HG03354 (cell line): ENCODE results near the gene CELSR1.
"Not testable (repeated sequence)": the region's sequence is repeated elsewhere in the genome, so short reads cannot be mapped to it uniquely, and the experiment has no call there.

Experiments used
- ATAC-seq: cut with Tn5 transposase; IDR thresholded peaks from one replicate; pipeline ENCODE4 v1.9.1; 2021; ENCODE audit warnings: mild to moderate bottlenecking; ENCODE audit not compliant: unreplicated experiment, poor library complexity, severe bottlenecking

CELSR1 gene

DNA sequence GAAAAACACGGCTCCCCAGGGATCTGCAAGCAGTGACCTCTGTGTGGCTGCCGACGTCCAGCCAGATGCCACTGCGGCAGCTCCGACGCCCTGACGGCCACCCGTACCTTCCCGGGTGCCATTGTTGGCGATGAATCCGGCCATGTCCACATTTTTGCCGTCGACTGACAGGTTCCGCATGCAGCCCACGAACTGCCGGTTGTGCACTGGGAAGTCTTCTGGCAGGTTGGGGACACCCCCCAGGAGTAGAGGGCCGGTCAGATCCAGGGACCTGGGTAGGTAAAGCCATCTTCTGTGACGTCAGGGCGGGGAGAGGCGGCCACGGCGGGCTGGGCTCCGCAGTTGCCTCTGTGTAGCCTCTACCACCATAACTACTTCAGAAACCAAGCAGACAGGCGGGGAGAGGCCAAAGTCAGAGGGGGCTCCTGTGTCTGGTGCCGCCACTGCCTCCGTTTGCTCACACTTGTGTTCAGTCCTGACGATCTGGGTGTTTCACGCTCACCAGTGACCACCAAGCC is 127.1 kb downstream of the CELSR1 start:
- ATAC-seq = no peak

GRCh38 chr22:46409631-46410210 is 127.7 kb downstream of the CELSR1 start:
- no peak for ATAC-seq

DNA sequence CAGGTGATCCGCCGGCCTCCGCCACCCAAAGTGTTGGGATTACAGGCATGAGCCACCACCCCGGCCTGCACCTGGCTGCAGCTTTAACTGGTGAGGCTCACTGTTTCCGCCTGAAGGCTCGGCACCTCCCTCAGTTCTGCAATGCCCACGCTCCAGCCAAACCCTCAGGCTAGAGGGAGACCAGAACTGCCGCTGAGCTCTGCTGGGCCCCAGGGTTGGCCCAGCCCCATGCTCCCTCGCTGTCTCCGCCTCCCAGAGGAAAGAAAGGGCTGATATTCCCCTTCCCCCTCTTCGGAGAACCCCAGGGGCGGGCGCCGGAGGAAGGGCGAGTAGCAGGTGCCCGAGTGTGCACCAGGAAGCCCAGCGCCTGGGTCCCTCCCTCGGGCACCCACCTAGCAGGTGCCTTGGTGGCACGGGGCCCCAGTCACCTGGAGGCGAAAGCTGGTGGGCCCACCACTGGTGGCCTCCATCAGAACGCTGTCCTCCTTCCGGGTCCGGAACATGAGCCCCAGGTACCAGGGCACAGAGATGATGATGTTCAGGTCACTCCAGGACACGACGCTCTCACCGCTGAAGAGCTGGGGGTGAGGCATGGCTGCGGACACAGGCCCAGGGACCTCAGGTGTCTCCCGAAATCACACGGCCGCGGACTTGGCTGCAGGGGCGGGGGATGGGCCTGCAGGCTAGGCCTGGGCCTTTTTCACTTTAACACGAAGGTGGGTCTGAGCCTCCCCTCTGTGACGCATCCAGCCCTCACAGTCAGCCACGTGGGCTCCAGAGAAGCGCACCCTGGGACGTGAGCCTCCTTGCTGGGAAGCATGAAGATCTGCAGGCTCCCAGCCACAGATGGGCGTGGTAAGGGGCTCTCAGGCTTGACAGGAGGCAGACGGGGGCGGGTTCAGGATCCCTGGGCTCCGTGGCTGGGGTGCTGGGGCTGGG is 128.6 kb downstream of the CELSR1 start:
- no peak for ATAC-seq

- ATAC-seq = no peak
These were observed 129.7 kb downstream of the CELSR1 start for GRCh38 chr22:46407748-46408147.

- no peak for ATAC-seq
These were observed 130.6 kb downstream of the CELSR1 start for GRCh38 chr22:46406791-46407190.

- ATAC-seq = no peak
These were observed 131.1 kb downstream of the CELSR1 start for GRCh38 chr22:46406349-46406748.

DNA sequence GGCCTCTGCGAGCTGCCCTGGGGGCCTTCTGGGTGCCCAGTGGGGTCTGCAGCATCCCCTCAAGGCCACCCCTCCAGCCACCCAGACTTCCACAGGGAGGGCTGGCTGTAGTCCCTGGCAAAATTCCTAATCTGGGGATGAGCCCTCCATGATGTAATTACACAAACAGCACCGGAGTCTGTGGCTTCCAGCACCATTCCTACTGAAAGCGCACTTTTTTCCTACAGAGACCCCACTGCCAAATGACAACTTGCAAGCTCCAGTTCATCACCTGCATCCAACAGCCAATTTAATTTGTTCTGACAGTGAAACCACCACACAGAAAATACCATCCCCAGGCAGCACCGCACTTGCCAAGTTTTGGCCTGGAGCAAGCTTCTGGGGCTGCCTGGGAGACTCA is 131.5 kb downstream of the CELSR1 start:
- no peak for ATAC-seq

- not testable (repeated sequence) for ATAC-seq
These were observed 133.5 kb downstream of the CELSR1 start for GRCh38 chr22:46403880-46404279.

GRCh38 chr22:46402505-46402904 is 134.9 kb downstream of the CELSR1 start:
- no peak for ATAC-seq

- ATAC-seq = no peak
These were observed 136.1 kb downstream of the CELSR1 start for GRCh38 chr22:46401370-46401769.

- no peak for ATAC-seq
These were observed 138.0 kb downstream of the CELSR1 start for GRCh38 chr22:46399251-46400024.

DNA sequence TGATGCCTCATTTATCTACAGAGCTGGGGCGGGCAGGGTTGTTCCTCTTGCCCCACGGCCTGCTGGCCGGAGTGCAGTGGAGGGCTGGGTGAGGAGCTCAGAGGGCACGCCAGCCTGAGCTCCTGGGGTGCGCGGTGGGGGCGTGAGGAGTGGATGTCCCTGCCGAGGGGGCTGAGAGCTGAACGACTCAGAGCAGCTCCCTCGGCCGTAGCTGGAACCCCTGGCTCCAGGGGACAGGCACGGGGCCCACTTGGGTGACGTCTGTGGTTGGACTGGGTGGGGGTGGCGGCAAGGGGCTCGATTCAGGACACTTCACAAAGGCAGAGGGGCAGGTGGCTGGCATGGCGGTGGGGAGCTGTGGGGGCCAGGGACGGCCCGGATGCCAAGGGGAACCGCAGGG is 139.5 kb downstream of the CELSR1 start:
- no peak for ATAC-seq

DNA sequence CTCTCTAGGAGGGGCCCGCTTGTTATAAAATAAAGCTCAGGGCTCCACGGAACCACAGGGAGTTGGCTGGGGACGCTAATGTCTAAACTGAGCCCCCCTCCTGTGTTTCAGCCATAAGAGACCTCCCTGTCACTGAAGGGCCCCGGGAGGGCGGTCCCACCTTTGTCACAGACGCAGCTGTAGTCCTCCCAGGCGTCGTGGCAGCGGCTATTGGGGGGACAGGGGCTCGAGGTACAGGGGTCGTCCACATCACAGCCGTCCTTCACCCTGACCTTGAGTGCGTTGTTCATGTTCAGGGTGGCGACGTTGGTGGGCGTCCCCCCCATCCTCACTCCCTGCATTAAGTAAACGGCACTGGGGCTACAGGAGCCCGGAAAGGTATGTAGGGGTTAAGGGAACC is 139.9 kb downstream of the CELSR1 start:
- no peak for ATAC-seq

DNA sequence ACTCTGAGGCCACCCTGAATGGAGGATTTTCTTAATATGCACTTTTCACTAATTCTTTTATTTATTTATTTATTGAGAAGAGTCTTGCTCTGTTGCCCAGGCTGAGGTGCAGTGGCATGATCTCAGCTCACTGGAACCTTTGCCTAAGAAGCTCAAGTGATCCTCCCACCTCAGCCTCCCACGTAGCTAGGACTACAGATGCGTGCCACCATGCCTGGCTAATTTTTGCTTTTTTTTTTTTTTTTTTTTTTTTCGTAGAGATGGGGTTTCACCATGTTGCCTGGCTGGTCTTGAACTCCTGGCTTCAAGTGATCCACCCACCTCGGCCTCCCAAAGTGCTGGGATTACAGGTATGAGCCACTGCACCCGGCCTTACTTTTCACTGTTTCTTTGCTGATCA is 140.4 kb downstream of the CELSR1 start:
- ATAC-seq = not testable (repeated sequence)

DNA sequence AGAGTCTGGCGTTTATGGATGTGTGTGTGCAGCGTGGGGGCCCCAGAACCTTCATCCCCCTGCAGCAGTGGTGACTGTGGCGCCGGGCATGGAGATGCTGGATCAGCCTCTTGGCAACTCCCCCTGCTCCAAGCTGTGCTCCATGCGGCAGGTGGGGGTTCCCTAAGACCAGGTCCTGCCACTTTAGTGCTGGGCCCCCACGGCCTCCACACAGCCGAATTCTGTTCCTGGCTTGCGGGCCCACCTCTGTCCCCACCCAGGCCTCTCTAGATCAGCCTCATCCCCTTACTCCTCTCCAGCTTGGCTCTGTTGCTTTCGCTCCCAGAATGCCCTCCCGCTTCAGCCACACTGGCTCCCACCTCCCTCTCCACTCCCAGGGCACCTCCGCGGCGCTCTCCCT is 142.3 kb downstream of the CELSR1 start:
- no peak for ATAC-seq

DNA sequence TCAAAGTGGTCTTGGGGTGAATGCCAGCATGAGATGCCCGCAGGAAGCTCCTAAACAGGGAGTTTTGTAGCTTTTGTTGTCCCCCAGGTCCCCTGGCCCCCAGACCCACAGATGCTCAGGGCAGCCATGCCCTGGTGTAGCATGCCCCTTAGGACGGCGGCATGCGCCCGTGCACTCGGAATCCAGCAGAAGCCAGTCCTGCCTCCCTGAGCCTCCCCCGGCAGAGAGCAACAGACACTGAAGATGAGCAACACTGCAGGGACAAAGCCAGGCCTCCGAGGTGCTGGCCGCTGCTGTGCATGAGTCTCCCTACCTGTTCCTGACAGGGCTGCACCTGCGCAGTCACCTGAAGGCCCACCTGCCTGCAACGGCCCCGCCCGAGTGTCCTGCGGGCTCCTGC is 142.8 kb downstream of the CELSR1 start:
- ATAC-seq = no peak

DNA sequence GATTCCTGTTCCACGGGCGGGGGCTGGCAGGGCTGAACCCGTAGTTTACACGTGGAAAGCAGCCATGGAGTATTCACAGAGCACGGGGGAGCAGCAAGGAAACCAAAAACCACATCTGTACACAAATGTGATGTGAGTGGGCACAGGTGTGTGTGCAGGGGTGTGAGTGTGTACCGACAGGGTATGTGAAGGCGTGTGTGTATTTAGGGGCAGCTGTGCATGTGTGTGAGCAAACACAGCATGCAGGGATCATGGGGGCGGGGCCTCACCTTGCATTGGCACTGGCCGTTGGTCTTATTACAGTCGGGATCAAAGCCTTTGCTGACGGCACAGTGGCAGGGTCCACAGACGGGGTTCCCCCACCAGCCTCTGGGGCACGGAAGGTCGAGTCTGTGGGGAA is 143.5 kb downstream of the CELSR1 start:
- no peak for ATAC-seq

DNA sequence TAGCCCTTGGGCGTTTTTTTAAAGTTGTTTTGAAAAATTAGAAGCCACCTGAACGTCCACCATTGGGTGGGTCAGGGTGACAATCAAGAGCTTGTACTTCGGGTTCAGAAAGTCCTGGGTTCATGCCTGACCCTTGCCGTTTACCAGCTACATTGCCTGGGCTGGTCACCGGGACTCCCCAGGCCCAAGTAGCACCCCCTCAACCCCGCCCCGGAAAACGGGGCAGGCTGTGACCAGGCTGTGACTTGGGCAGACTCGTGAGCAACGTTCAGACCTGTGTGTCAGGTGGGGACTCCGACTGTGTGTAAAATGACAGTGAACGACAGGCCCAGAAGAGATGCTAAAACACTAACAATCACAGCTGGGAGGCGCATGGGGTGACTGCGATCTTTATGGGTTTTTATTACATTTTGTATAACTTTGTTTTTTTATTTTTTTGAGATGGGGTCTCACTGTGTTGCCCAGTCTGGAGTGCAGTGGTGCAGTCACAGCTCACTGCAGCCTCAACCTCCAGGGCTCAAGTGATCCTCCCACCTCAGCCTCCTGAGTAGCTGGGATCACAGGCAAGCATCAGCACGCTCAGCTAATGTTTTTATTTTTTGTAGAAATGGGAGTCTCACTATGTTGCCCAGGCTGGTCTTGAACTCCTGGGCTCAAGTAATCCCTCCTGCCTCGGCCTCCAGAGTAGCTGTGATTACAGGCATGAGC is 145.1 kb downstream of the CELSR1 start:
- ATAC-seq = no peak

DNA sequence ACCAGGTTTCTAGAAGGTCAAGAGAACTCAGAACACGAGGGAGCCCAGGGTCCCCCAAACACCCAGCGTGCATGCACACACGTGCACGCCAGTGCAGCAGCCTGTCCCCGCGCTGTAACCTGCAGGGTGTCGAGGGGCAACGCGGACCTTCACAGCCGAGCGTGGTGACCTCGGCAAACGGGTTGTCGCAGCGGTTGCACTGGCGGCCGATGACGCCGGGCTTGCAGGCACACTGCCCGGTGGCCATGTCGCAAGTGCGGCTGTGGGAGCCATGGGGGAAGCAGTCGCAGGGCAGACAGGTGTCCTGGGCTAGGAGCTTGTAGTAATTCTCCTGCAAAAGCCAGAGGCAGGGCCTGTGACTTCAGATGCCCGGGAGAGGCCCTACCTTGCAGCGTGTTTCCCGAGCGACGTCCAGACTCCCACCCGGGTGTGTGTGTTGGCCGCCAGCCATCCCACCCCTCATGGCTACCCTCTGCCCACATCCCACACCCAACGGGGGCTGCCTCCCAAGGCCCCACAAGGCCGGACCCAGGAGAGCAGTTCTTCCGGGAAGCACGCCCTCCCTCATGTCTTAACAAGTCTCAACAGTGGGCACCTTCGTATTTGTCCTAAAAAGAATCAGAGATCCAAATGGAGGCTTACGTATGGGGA is 145.8 kb downstream of the CELSR1 start:
- no peak for ATAC-seq
